Tibial nerve (tissue), 4 donors: ENCODE results near the gene ASB10. TPM values are rescaled to one million over a fixed set of nuclear protein-coding genes. Genes with fewer than 3 reads are reported as not detected.

Experiments used
- DNase-seq, 2 donors: peaks; one replicate each; pipeline ENCODE4 v3.0.0-alpha.2; 2019; ENCODE audit warnings: low spot score in 2 of 2
- H3K27ac ChIP-seq, 4 donors: fragments of 200-600 bp; sonication (generic) in 3 of 4; one replicate each; pipeline ENCODE4 v1.5.1; 2017 to 2019; ENCODE audit warnings: mild to moderate bottlenecking in 1 of 4
- H3K27me3 ChIP-seq, 2 donors: fragments of 200-600 bp; sonication (generic) in 1 of 2; one replicate each; pipeline versions ENCODE4 v1.5.1 to v1.6.0; 2017 to 2019
- H3K36me3 ChIP-seq, 3 donors: fragments of 200-600 bp; sonication (generic); one replicate each; pipeline ENCODE4 v1.5.1; 2018 to 2019
- H3K4me1 ChIP-seq, 4 donors: fragments of 200-600 bp; sonication (generic) in 3 of 4; one replicate each; pipeline ENCODE4 v1.5.1; 2017 to 2019
- H3K4me3 ChIP-seq, 4 donors: fragments of 200-600 bp; sonication (generic) in 3 of 4; one replicate each; pipeline ENCODE4 v1.5.1; 2017 to 2019; ENCODE audit warnings: mild to moderate bottlenecking in 1 of 4, moderate library complexity in 1 of 4
- H3K9me3 ChIP-seq, 4 donors: fragments of 200-600 bp; sonication (generic) in 3 of 4; one replicate each; pipeline ENCODE4 v1.5.1; 2017 to 2019
- EP300 ChIP-seq, 2 donors: sonication (generic); formaldehyde crosslinking; IDR thresholded peaks; one replicate each; pipeline ENCODE4 v1.6.1; 2017; ENCODE audit warnings: antibody characterized with exemption in 2 of 2, mild to moderate bottlenecking in 1 of 2
- POLR2A ChIP-seq, 2 donors: fragments of 450-650 bp; IDR thresholded peaks; one replicate each; pipeline ENCODE4 v1.6.1; 2017; ENCODE audit warnings: antibody characterized with exemption in 2 of 2, mild to moderate bottlenecking in 2 of 2, moderate library complexity in 2 of 2
- WGBS, 2 donors: methylation state at CpG; one replicate each; pipeline ENCODE4 v1.1.5; 2018; 5-methylcytosine and 5-hydroxymethylcytosine counted together
- total RNA-seq, 4 donors: library from RNA; depleted of rRNA; stranded (reverse); fragments of >200 nt; gene quantifications; one replicate each; pipeline ENCODE4 v1.1.0, GENCODE V29; 2016
- TF ChIP-seq, protein P1 (sequence below), 5 experiments: fragments of 200-600 bp in 3 of 5; fragments of 450-650 bp in 2 of 5; sonication (generic) in 3 of 5; IDR thresholded peaks; one replicate each; pipeline ENCODE4 v1.5.1; 2016 to 2019; ENCODE audit warnings: antibody characterized with exemption in 5 of 5, mild to moderate bottlenecking in 3 of 5, moderate library complexity in 2 of 5

The ASB10 gene
- total RNA-seq, 4 donors from 2014 or later: not detected

DNA sequence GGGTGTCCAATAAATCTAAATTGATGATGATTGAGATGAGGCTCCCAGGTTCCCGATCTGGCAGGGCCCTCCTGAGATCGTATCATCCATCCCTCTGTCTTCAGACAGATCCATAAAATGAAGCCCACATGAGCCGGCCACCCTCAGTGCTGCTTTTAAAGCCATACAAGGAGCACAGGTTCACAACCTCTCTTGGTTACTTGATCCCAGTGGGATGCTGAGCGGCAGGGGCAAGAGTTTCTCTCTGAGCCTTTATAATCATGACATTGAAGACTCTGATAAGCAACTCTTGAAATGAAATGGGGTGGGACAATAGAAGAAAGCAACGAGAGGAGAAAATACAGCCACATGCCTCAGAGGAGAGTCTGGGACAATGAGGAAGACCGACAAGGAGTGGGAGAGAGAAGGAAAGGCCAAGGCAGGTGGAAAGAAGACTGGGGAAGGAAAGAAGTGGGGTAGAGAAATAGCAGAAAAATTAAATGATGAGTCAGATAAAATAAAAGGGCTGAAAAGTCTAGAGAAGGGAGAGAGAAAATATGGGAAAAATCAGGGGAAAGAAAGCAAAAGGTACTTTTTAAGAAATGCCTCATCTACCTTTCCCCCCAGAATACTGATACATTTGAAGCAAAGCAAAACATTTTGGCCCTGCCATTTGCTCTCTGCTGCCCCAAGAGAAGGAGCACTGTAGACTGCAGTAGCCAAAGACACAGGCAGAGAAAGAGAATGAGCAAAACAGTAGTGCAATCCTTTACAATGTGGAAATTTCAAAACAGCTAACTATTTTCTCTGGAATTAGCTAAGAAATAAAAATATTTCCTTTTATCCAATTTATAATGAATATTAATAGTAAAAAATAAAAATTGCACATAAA is 34.2 kb downstream of the ASB10 start:
- Histone ChIP-seq H3K4me1 (no peaks in the 10 kb centered on the region), H3K27me3 (peaks cover 0 to 79% of the 10 kb centered on the region in 2 donors), H3K27ac (no peak overlapping the region), H3K9me3 (no peaks in the 10 kb centered on the region), H3K36me3 (no peaks in the 10 kb centered on the region), H3K4me3 (no peak overlapping the region)
- DNase-seq: no peak
- TF ChIP-seq, protein P1, sequence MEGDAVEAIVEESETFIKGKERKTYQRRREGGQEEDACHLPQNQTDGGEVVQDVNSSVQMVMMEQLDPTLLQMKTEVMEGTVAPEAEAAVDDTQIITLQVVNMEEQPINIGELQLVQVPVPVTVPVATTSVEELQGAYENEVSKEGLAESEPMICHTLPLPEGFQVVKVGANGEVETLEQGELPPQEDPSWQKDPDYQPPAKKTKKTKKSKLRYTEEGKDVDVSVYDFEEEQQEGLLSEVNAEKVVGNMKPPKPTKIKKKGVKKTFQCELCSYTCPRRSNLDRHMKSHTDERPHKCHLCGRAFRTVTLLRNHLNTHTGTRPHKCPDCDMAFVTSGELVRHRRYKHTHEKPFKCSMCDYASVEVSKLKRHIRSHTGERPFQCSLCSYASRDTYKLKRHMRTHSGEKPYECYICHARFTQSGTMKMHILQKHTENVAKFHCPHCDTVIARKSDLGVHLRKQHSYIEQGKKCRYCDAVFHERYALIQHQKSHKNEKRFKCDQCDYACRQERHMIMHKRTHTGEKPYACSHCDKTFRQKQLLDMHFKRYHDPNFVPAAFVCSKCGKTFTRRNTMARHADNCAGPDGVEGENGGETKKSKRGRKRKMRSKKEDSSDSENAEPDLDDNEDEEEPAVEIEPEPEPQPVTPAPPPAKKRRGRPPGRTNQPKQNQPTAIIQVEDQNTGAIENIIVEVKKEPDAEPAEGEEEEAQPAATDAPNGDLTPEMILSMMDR (IDR thresholded peaks at IDR 0.05): no peak
- TF ChIP-seq EP300 (IDR thresholded peaks at IDR 0.05) (no peak), POLR2A (IDR thresholded peaks at IDR 0.05) (no peak)
- WGBS, 2 donors: 41 to 46% methylated on average over 6 of the region's 6 CpGs

GRCh38 chr7:151150388-151150787 is 36.7 kb downstream of the ASB10 start:
- DNase-seq: no peak
- Histone ChIP-seq H3K36me3 (no peaks in the 10 kb centered on the region), H3K4me1 (no peaks in the 10 kb centered on the region), H3K27me3 (peaks cover 0 to 64% of the 10 kb centered on the region in 2 donors), H3K27ac (no peak overlapping the region), H3K4me3 (no peak overlapping the region), H3K9me3 (no peaks in the 10 kb centered on the region)
- TF ChIP-seq POLR2A (IDR thresholded peaks at IDR 0.05) (no peak), EP300 (IDR thresholded peaks at IDR 0.05) (no peak)
- TF ChIP-seq, protein P1 (IDR thresholded peaks at IDR 0.05): no peak
- 85 to 86% methylated on average over 3 of the region's 3 CpGs for WGBS, 2 donors

GRCh38 chr7:151148319-151149259 is 38.5 kb downstream of the ASB10 start:
- Histone ChIP-seq H3K4me1 (no peaks in the 10 kb centered on the region), H3K27me3 (peaks cover 0 to 48% of the 10 kb centered on the region in 2 donors), H3K4me3 (no peak overlapping the region), H3K9me3 (no peaks in the 10 kb centered on the region), H3K27ac (no peak overlapping the region), H3K36me3 (peaks cover 0 to 17% (median 0%) of the 10 kb centered on the region in 3 donors)
- no peak for DNase-seq
- 60 to 69% methylated on average over 22 of the region's 22 CpGs for WGBS, 2 donors
- TF ChIP-seq, protein P1 (IDR thresholded peaks at IDR 0.05): no peak

DNA sequence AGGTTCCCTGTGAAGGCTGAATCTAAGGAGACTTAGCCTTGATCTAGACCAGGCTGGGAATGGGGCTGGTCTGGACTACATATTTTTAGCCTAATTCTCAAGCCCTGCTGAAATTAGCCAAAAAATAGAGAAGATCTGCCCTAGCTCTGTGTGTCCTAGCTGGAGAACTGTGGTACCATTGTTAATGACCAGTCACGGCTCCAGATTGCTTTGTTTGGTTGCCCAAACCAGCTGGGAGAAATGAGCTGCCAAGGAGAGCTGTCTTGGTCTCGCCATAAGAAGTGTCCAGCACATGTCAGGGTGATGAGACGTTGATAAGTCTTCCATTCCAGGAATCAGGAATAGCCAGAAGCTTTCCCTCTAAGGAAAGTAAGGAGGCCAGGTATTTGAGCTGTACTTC is 40.3 kb downstream of the ASB10 start:
- Histone ChIP-seq H3K36me3 (peaks cover 0 to 36% (median 0%) of the 10 kb centered on the region in 3 donors), H3K27ac (no peak overlapping the region), H3K4me3 (no peak overlapping the region), H3K4me1 (peaks cover 0 to 11% (median 0%) of the 10 kb centered on the region in 4 donors), H3K27me3 (peaks cover 0 to 30% of the 10 kb centered on the region in 2 donors), H3K9me3 (no peaks in the 10 kb centered on the region)
- 46 to 52% methylated on average over 3 of the region's 3 CpGs for WGBS, 2 donors
- TF ChIP-seq POLR2A (IDR thresholded peaks at IDR 0.05) (no peak), EP300 (IDR thresholded peaks at IDR 0.05) (no peak)
- TF ChIP-seq, protein P1 (IDR thresholded peaks at IDR 0.05): no peak
- no peak for DNase-seq
